Skeletal muscle cell (primary cell): ENCODE measurements around the gene SEMA5A.

Source experiments
- DNase-seq: peaks from one replicate; pipeline ENCODE4 v3.0.0-alpha.2; 2010; ENCODE audit warnings: low read depth
- H3K4me3 ChIP-seq: 2 replicates; pipeline ENCODE4 v1.5.1; 2011; ENCODE audit warnings: low read depth, mild to moderate bottlenecking, control low read depth, low read length, moderate library complexity

SEMA5A gene

GRCh38 chr5:9265441-9266287, 280.2 kb downstream of the SEMA5A start:
- peak; percentile 95 for DNase-seq
- H3K4me3 ChIP-seq, result no peak overlapping the region

DNA sequence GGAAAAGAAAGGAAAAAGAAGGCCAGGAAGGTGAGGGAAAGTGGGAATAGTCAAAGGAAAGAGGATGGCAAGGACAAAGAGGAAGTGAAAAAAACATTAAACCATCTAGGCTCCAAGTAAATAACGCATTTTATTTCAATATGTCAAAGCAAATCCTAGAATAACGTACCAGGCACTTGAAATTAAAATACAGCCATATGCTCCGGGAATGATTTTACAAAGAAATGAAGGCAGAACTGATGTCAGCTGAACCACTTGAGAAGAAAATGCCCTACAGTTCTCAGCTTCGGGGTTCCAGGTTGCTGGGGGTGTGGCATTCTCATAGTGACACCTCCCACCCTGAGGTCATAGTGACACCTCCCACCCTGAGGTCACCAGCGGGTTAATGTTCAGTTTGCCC, 281.6 kb downstream of the SEMA5A start:
- DNase-seq, result no peak

DNA sequence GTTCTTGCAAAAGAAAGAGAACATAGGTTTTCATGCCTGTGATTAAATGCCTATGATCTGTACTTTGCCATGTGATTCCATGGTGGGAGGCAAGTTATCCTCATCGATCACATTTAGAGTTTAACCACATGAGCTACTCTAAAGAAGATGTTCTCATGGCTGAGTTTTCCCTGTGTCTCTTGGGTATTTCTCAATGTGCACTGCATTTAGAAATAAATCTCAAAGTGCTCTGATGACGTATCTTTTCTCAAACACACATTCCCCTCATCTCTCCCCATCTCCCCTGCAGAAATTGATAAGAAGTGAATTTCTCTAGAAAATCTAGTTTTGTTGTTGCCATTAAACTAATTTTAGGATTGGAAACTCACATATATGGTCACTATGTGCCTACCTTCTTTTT, 282.2 kb downstream of the SEMA5A start:
- DNase-seq, result peak; percentile 79
- no peak overlapping the region for H3K4me3 ChIP-seq

More for the DNA sequence above, 281.6 kb downstream of the SEMA5A start:
- no peak overlapping the region for H3K4me3 ChIP-seq

GRCh38 chr5:9251379-9251980, 294.4 kb downstream of the SEMA5A start:
- DNase-seq, result peak; percentile 36
- H3K4me3 ChIP-seq, result no peak overlapping the region

DNA sequence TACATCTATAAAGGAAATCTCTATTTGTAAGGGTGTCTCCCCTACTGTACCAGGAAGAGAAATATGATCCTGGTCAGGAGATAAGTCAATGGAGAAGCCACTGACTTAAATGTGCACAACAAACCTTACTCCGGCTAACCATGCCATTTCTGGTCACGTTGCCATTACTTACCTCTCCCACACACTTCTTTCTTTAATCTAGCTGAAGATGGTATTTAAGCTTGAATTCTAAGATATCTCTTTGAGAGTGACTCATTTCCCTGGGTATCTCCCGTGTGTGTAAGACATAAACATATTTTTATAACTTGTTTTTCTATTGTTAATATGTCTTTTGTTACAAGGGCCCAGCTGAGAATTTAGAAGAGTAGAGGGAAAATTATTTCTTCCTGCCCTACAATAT, 296.6 kb downstream of the SEMA5A start:
- H3K4me3 ChIP-seq, result no peak overlapping the region

GRCh38 chr5:9245071-9245470, 300.8 kb downstream of the SEMA5A start:
- no peak for DNase-seq
- H3K4me3 ChIP-seq, result no peak overlapping the region

More for the DNA sequence above, 296.6 kb downstream of the SEMA5A start:
- no peak for DNase-seq

DNA sequence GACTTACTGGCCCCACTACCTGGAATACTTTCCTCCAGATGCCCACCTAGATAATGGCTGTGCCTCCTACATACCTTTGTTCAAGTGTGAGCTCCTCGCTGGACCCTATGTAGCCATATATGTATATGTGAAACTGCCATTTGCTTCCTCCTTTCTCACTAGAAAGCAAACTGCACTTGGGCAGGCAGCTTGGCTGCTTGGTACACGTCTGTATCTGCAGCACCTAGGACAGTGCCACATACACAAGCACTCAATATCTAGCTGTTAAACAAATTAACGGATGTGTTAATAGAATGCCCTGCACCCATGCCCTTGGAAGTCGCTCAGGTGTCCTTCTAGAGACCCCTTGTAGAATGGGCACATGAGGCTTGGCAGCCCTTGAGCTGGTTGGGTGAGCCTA, 301.5 kb downstream of the SEMA5A start:
- no peak overlapping the region for H3K4me3 ChIP-seq
- DNase-seq, result no peak

- H3K4me3 ChIP-seq, result no peak overlapping the region
Observed at GRCh38 chr5:9241479-9242305, 304.2 kb downstream of the SEMA5A start.

GRCh38 chr5:9240431-9240830, 305.4 kb downstream of the SEMA5A start:
- no peak for DNase-seq
- H3K4me3 ChIP-seq, result no peak overlapping the region

More at GRCh38 chr5:9241479-9242305, 304.2 kb downstream of the SEMA5A start:
- DNase-seq, result no peak

DNA sequence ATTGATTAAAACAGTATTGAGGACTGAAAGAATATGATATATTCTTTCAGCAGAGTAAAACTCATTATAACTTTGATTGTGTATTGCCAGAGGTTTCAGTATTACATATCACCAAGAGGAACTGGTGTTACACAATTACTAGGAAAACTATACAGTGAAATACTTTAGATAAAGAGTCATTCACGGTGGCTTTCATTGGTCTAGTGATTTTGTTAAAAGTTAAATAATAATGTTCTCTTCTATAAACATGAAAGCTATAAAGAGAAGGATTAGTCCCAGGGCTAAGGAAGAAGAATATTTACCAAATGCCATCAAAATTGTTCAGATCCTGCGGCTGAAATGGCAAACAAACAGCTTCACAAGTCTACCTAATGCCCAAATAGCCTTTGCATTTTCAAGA, 306.2 kb downstream of the SEMA5A start:
- no peak for DNase-seq
- H3K4me3 ChIP-seq, result no peak overlapping the region

- no peak overlapping the region for H3K4me3 ChIP-seq
- no peak for DNase-seq
Observed at GRCh38 chr5:9239071-9239470, 306.8 kb downstream of the SEMA5A start.

GRCh38 chr5:9233712-9234111, 312.2 kb downstream of the SEMA5A start:
- DNase-seq, result no peak
- H3K4me3 ChIP-seq, result no peak overlapping the region

DNA sequence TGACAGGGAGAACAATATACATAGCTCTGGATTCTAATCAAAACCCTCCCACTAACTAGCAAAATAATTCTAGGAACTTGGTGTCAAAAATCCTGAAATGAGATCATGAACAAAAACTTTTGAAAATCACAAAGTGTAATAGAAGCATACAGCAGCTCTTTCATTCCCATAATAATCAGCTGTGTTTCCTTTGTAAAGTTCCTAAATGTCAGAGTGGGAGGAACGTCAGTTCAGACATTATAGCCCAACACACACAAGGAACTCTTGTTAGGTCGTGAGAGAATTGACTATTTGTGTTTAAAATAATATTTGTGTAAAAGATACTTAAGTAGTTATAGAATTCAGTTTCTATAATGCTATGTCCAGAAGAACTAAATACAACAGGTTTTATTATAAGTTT, 312.8 kb downstream of the SEMA5A start:
- no peak overlapping the region for H3K4me3 ChIP-seq
- DNase-seq, result no peak

- H3K4me3 ChIP-seq, result no peak overlapping the region
- DNase-seq, result no peak
Observed at GRCh38 chr5:9231842-9232241, 314.0 kb downstream of the SEMA5A start.

DNA sequence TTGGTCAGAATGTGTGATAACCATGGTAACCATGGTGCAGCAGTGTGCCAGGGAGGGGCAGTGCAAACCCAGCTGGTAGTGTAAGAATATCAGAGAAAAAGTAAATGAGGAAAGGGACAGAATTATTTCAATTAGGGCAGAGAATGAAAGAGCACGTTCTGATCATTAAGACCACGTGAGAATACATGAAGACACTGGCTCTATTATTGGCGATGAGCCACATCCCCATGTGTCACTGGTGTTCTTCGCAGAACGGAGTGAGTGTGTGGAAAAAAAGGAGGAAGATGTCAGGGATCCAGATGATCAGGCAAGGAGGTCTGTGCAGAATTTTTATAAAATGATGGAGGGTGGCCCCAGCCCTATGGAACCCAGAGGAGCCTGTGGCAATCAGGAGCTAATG, 315.5 kb downstream of the SEMA5A start:
- no peak overlapping the region for H3K4me3 ChIP-seq
- DNase-seq, result no peak

DNA sequence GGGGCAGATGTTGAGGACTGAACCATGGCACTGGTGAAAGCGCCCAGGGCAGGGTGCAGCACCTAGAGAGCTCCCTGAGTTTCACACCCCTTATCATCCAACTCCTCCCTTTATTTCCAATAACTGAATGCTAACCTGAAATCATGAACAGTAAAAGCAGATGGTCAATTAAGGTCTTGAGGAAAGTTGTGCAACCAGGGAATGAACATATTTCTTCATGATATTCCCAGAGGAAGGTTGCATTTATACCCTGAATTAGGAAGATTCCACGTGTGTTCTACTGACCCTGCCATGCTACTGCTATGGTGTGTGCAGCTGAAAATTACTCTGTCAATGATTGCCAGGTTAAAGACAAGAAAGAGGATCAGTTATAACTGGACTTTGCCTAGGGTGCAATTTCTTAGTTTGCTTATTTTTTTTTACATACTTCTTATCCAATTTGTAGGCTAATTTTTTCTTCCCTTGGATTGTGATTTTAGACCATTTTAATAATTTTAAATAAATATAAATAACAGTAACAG, 319.8 kb downstream of the SEMA5A start:
- DNase-seq, result no peak
- H3K4me3 ChIP-seq, result no peak overlapping the region

- DNase-seq, result no peak
- H3K4me3 ChIP-seq, result no peak overlapping the region
Observed at GRCh38 chr5:9222054-9222976, 323.6 kb downstream of the SEMA5A start.

DNA sequence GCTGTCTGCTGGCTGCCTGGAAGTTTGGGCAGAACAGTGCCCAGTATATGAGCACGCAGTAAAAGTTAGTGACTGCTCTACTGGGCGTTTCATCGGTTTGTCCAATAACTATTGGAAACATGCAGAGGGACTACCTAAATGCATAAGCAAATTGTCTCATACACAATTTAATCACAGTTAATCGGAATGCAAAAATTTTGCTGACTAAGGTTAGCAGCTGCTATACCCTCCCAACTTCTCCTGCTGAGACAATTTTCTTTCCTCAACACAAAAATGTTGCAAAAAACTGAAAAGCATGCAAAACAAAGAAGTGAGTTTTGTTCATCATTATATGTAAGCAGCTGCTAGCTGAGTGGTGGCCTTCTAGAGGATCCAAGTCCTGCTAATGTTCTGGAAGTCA, 327.5 kb downstream of the SEMA5A start:
- H3K4me3 ChIP-seq, result no peak overlapping the region
- DNase-seq, result no peak

DNA sequence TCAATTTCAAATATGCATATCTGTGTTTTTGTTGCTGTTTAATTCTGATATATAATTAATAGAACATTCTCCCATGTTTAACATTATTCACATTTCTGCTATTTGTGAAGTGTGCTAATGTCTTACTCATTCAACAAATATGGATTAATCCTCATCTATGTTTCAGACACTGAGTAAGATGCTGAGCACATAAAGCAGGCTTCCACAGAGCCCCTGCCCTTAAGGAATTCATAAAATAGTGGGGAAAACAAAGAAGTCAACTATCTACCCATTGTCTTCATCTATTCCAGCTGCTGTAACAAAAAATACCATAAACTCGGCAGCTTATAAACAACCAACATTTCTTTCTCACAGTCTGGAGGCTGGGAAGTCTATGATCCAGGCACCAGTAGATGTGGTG, 333.3 kb downstream of the SEMA5A start:
- no peak overlapping the region for H3K4me3 ChIP-seq
- no peak for DNase-seq
